WTC11 (cell line): ENCODE results near the gene CSAG2. TPM values are rescaled to one million over a fixed set of nuclear protein-coding genes. Genes with fewer than 3 reads are reported as not detected.
"Not testable (repeated sequence)": the region's sequence is repeated elsewhere in the genome, so short reads cannot be mapped to it uniquely, and the experiment has no call there.

ENCODE experiments used
- ATAC-seq: fragments of 200-7000 bp; cut with Tn5 transposase; 2 replicates; pipeline ENCODE4 v1.10.0; 2021; ENCODE audit warnings: mild to moderate bottlenecking, moderate library complexity
- CTCF ChIA-PET: fragments of 300-600 bp; sonication (Branson Sonifier 250); formaldehyde crosslinking; loops from one replicate; lab custom pipeline; 2021; ENCODE audit warnings: antibody characterized with exemption; lab: Charles Lee
- POLR2A ChIA-PET: fragments of 350-600 bp; sonication (Branson Sonifier 250); formaldehyde crosslinking; loops from one replicate; lab custom pipeline; 2021; ENCODE audit warnings: antibody characterized with exemption; lab: Charles Lee
- DNase-seq: peaks from one replicate; pipeline ENCODE4 v3.0.0; 2021; ENCODE audit warnings: low spot score
- H3K27ac Mint-ChIP-seq: 2 replicates; pipeline ENCODE4 v1.8.0; 2021; ENCODE audit warnings: mixed read lengths
- H3K27me3 Mint-ChIP-seq: 2 replicates; pipeline ENCODE4 v1.8.0; 2021; ENCODE audit warnings: low read depth, mild to moderate bottlenecking, moderate library complexity, mixed read lengths
- H3K36me3 Mint-ChIP-seq: 2 replicates; pipeline ENCODE4 v1.8.0; 2021; ENCODE audit warnings: mixed read lengths
- H3K4me1 Mint-ChIP-seq: 2 replicates; pipeline ENCODE4 v1.8.0; 2022; ENCODE audit warnings: mixed read lengths
- H3K4me3 Mint-ChIP-seq: 2 replicates; pipeline ENCODE4 v1.8.0; 2021; ENCODE audit warnings: mild to moderate bottlenecking, moderate library complexity, mixed read lengths
- H3K9me3 Mint-ChIP-seq: 2 replicates; pipeline ENCODE4 v1.8.0; 2021; ENCODE audit warnings: mixed read lengths
- ATF1 ChIP-seq: sonication (generic); formaldehyde crosslinking; IDR thresholded peaks from 2 replicates; pipeline ENCODE4 v1.8.1; 2023; ENCODE audit warnings: mild to moderate bottlenecking, moderate library complexity, missing genetic modification reagents
- ESRRA ChIP-seq: sonication (generic); formaldehyde crosslinking; IDR thresholded peaks from 2 replicates; pipeline ENCODE4 v1.8.1; 2022; ENCODE audit warnings: mild to moderate bottlenecking, missing genetic modification reagents, borderline replicate concordance
- MYBL2 ChIP-seq: sonication (generic); formaldehyde crosslinking; IDR thresholded peaks from 2 replicates; pipeline ENCODE4 v1.8.1; 2023; ENCODE audit warnings: mild to moderate bottlenecking, moderate library complexity, missing genetic modification reagents
- NFYB ChIP-seq: sonication (generic); formaldehyde crosslinking; conservative IDR thresholded peaks from 2 replicates; pipeline ENCODE4 v1.8.0; 2022; ENCODE audit warnings: low read depth, missing genetic modification reagents
- NR2C2 ChIP-seq: sonication (generic); formaldehyde crosslinking; IDR thresholded peaks from 2 replicates; pipeline ENCODE4 v1.8.0; 2022; ENCODE audit warnings: mild to moderate bottlenecking, missing genetic modification reagents
- RELA ChIP-seq: sonication (generic); formaldehyde crosslinking; IDR thresholded peaks from 2 replicates; pipeline ENCODE4 v1.8.1; 2022; ENCODE audit warnings: missing genetic modification reagents, mild to moderate bottlenecking, borderline replicate concordance
- RORB ChIP-seq: fragments of 250-450 bp; sonication (Bioruptor Pico); IDR thresholded peaks from 2 replicates; pipeline ENCODE4 v1.9.0; 2021; ENCODE audit warnings: mild to moderate bottlenecking
- SMAD3 ChIP-seq: sonication (generic); formaldehyde crosslinking; IDR thresholded peaks from 2 replicates; pipeline ENCODE4 v1.8.0; 2022; ENCODE audit warnings: missing genetic modification reagents, mild to moderate bottlenecking, borderline replicate concordance
- SP1 ChIP-seq: sonication (generic); formaldehyde crosslinking; conservative IDR thresholded peaks from 2 replicates; pipeline ENCODE4 v1.8.1; 2022; ENCODE audit warnings: missing genetic modification reagents
- ZNF232 ChIP-seq: sonication (generic); formaldehyde crosslinking; IDR thresholded peaks from 2 replicates; pipeline ENCODE4 v1.8.0; 2022; ENCODE audit warnings: mild to moderate bottlenecking, missing genetic modification reagents
- ZNF671 ChIP-seq: fragments of 250-450 bp; sonication (Bioruptor Pico); IDR thresholded peaks from 2 replicates; pipeline ENCODE4 v1.8.0; 2021; ENCODE audit warnings: mild to moderate bottlenecking
- total RNA-seq: library from RNA; stranded (reverse); gene quantifications from 3 replicates; pipeline ENCODE4 v1.2.3, GENCODE V29; 2021
- TF ChIP-seq, protein P1 (sequence below): sonication (generic); formaldehyde crosslinking; IDR thresholded peaks from 2 replicates; pipeline ENCODE4 v1.8.1; 2023; ENCODE audit warnings: mild to moderate bottlenecking, missing genetic modification reagents, borderline replicate concordance
- TF ChIP-seq, protein P2 (sequence below): sonication (generic); formaldehyde crosslinking; IDR thresholded peaks from 2 replicates; pipeline ENCODE4 v1.8.0; 2022; ENCODE audit warnings: missing genetic modification reagents
- TF ChIP-seq, protein P3 (sequence below): sonication (generic); formaldehyde crosslinking; IDR thresholded peaks from 2 replicates; pipeline ENCODE4 v1.8.1; 2023; ENCODE audit warnings: mild to moderate bottlenecking, moderate library complexity, missing genetic modification reagents
- TF ChIP-seq, protein P4 (sequence below): sonication (generic); formaldehyde crosslinking; IDR thresholded peaks from 2 replicates; pipeline ENCODE4 v1.8.1; 2022; ENCODE audit warnings: mild to moderate bottlenecking, moderate library complexity, missing genetic modification reagents
- TF ChIP-seq, protein P5 (sequence below): sonication (generic); formaldehyde crosslinking; IDR thresholded peaks from 2 replicates; pipeline ENCODE4 v1.8.1; 2022; ENCODE audit warnings: missing genetic modification reagents, borderline replicate concordance

CSAG2 gene
- total RNA-seq, 1 experiment from 2014 or later: not detected

DNA sequence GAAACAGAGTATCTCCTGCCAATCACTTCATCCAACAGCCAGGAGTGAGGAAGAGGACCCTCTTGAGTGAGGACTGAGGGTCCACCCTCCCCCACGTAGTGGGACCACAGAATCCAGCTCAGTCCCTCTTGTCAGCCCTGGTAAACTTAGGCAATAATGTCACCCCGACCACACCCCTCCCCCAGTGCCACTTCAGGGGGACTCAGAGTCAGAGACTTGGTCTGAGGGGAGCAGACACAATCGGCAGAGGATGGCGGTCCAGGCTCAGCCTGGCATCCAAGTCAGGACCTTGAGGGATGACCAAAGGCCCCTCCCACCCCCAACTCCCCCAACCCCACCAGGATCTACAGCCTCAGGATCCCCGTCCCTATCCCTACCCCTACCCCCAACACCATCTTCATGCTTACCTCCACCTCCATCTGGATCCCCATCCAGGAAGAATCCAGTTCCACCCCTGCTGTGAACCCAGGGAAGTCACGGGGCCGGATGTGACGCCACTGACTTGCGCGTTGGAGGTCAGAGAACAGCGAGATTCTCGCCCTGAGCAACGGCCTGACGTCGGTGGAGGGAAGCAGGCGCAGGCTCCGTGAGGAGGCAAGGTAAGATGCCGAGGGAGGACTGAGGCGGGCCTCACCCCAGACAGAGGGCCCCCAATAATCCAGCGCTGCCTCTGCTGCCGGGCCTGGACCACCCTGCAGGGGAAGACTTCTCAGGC, 24.3 kb upstream of the CSAG2 start, which contains the start of the genes CSAG1 and MAGEA12:
TSS of gene CSAG1 (minus strand) at position 461 of the 715 bp plus-strand sequence. CDS start 1,261 bp downstream, outside the sequence.
TSS of gene MAGEA12 (plus strand) at position 497 of the 715 bp plus-strand sequence. CDS start 2,405 bp downstream, outside the sequence.
- POLR2A ChIA-PET: no interaction called here
- CTCF ChIA-PET: no interaction called here
- no peak within 1 kb of the TSS for H3K27ac Mint-ChIP-seq
- no peaks in the 10 kb centered on the region for H3K36me3 Mint-ChIP-seq
- H3K4me3 Mint-ChIP-seq: no peak within 1 kb of the TSS
- ATAC-seq (no peak), DNase-seq (no peak)
- peaks cover 14% of the 10 kb centered on the region for H3K27me3 Mint-ChIP-seq
- no peaks in the 10 kb centered on the region for H3K9me3 Mint-ChIP-seq
- no peak for TF ChIP-seq MYBL2 (CRISPR knock-in tag)
- TF ChIP-seq ATF1 (CRISPR knock-in tag): no peak
- TF ChIP-seq RELA: no peak
- TF ChIP-seq, protein P1, sequence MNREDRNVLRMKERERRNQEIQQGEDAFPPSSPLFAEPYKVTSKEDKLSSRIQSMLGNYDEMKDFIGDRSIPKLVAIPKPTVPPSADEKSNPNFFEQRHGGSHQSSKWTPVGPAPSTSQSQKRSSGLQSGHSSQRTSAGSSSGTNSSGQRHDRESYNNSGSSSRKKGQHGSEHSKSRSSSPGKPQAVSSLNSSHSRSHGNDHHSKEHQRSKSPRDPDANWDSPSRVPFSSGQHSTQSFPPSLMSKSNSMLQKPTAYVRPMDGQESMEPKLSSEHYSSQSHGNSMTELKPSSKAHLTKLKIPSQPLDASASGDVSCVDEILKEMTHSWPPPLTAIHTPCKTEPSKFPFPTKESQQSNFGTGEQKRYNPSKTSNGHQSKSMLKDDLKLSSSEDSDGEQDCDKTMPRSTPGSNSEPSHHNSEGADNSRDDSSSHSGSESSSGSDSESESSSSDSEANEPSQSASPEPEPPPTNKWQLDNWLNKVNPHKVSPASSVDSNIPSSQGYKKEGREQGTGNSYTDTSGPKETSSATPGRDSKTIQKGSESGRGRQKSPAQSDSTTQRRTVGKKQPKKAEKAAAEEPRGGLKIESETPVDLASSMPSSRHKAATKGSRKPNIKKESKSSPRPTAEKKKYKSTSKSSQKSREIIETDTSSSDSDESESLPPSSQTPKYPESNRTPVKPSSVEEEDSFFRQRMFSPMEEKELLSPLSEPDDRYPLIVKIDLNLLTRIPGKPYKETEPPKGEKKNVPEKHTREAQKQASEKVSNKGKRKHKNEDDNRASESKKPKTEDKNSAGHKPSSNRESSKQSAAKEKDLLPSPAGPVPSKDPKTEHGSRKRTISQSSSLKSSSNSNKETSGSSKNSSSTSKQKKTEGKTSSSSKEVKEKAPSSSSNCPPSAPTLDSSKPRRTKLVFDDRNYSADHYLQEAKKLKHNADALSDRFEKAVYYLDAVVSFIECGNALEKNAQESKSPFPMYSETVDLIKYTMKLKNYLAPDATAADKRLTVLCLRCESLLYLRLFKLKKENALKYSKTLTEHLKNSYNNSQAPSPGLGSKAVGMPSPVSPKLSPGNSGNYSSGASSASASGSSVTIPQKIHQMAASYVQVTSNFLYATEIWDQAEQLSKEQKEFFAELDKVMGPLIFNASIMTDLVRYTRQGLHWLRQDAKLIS (CRISPR knock-in tag): no peak
- TF ChIP-seq NR2C2 (CRISPR knock-in tag): no peak
- no peak for TF ChIP-seq NFYB (CRISPR knock-in tag)
- TF ChIP-seq, protein P2, sequence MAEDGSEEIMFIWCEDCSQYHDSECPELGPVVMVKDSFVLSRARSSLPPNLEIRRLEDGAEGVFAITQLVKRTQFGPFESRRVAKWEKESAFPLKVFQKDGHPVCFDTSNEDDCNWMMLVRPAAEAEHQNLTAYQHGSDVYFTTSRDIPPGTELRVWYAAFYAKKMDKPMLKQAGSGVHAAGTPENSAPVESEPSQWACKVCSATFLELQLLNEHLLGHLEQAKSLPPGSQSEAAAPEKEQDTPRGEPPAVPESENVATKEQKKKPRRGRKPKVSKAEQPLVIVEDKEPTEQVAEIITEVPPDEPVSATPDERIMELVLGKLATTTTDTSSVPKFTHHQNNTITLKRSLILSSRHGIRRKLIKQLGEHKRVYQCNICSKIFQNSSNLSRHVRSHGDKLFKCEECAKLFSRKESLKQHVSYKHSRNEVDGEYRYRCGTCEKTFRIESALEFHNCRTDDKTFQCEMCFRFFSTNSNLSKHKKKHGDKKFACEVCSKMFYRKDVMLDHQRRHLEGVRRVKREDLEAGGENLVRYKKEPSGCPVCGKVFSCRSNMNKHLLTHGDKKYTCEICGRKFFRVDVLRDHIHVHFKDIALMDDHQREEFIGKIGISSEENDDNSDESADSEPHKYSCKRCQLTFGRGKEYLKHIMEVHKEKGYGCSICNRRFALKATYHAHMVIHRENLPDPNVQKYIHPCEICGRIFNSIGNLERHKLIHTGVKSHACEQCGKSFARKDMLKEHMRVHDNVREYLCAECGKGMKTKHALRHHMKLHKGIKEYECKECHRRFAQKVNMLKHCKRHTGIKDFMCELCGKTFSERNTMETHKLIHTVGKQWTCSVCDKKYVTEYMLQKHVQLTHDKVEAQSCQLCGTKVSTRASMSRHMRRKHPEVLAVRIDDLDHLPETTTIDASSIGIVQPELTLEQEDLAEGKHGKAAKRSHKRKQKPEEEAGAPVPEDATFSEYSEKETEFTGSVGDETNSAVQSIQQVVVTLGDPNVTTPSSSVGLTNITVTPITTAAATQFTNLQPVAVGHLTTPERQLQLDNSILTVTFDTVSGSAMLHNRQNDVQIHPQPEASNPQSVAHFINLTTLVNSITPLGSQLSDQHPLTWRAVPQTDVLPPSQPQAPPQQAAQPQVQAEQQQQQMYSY: no peak
- TF ChIP-seq, protein P3, sequence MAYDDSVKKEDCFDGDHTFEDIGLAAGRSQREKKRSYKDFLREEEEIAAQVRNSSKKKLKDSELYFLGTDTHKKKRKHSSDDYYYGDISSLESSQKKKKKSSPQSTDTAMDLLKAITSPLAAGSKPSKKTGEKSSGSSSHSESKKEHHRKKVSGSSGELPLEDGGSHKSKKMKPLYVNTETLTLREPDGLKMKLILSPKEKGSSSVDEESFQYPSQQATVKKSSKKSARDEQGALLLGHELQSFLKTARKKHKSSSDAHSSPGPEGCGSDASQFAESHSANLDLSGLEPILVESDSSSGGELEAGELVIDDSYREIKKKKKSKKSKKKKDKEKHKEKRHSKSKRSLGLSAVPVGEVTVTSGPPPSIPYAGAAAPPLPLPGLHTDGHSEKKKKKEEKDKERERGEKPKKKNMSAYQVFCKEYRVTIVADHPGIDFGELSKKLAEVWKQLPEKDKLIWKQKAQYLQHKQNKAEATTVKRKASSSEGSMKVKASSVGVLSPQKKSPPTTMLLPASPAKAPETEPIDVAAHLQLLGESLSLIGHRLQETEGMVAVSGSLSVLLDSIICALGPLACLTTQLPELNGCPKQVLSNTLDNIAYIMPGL (CRISPR knock-in tag): no peak
- no peaks in the 10 kb centered on the region for H3K4me1 Mint-ChIP-seq

DNA sequence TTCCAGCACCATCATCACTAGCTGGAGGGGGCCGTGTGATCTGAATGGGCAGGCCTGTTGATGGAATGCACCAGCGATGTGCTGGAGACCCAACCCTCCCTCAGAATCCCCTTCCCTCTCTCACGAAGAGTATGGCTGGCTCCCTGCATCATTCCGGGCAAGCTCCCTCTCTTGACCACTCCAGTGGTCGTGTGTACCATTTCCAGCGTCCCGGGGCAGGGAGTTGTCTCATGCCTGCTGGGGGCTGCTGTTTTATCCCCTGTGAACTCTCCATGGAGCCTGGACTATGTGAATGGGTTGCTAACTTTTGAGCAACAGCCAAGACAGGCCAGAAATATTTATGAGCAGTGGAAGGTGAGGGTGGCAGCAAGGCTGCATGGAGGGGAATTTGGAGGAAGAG, 16.3 kb upstream of the CSAG2 start:
- ChIA-PET CTCF (no interaction called here), POLR2A (no interaction called here)
- Mint-ChIP-seq H3K4me3 (no peak overlapping the region), H3K36me3 (no peaks in the 10 kb centered on the region), H3K9me3 (no peaks in the 10 kb centered on the region), H3K4me1 (no peaks in the 10 kb centered on the region), H3K27me3 (peaks cover 3% of the 10 kb centered on the region), H3K27ac (no peak overlapping the region)
- ATAC-seq (no peak), DNase-seq (no peak)
- TF ChIP-seq RORB (CRISPR knock-in tag) (no peak), SMAD3 (CRISPR knock-in tag) (no peak), NFYB (CRISPR knock-in tag) (no peak), ZNF671 (CRISPR knock-in tag) (no peak), SP1 (CRISPR knock-in tag) (no peak), ESRRA (CRISPR knock-in tag) (no peak), ZNF232 (CRISPR knock-in tag) (no peak)
- TF ChIP-seq, protein P4, sequence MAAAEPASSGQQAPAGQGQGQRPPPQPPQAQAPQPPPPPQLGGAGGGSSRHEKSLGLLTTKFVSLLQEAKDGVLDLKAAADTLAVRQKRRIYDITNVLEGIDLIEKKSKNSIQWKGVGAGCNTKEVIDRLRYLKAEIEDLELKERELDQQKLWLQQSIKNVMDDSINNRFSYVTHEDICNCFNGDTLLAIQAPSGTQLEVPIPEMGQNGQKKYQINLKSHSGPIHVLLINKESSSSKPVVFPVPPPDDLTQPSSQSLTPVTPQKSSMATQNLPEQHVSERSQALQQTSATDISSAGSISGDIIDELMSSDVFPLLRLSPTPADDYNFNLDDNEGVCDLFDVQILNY: no peak
- TF ChIP-seq, protein P5, sequence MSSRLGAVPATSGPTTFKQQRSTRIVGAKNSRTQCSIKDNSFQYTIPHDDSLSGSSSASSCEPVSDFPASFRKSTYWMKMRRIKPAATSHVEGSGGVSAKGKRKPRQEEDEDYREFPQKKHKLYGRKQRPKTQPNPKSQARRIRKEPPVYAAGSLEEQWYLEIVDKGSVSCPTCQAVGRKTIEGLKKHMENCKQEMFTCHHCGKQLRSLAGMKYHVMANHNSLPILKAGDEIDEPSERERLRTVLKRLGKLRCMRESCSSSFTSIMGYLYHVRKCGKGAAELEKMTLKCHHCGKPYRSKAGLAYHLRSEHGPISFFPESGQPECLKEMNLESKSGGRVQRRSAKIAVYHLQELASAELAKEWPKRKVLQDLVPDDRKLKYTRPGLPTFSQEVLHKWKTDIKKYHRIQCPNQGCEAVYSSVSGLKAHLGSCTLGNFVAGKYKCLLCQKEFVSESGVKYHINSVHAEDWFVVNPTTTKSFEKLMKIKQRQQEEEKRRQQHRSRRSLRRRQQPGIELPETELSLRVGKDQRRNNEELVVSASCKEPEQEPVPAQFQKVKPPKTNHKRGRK (CRISPR knock-in tag): no peak

DNA sequence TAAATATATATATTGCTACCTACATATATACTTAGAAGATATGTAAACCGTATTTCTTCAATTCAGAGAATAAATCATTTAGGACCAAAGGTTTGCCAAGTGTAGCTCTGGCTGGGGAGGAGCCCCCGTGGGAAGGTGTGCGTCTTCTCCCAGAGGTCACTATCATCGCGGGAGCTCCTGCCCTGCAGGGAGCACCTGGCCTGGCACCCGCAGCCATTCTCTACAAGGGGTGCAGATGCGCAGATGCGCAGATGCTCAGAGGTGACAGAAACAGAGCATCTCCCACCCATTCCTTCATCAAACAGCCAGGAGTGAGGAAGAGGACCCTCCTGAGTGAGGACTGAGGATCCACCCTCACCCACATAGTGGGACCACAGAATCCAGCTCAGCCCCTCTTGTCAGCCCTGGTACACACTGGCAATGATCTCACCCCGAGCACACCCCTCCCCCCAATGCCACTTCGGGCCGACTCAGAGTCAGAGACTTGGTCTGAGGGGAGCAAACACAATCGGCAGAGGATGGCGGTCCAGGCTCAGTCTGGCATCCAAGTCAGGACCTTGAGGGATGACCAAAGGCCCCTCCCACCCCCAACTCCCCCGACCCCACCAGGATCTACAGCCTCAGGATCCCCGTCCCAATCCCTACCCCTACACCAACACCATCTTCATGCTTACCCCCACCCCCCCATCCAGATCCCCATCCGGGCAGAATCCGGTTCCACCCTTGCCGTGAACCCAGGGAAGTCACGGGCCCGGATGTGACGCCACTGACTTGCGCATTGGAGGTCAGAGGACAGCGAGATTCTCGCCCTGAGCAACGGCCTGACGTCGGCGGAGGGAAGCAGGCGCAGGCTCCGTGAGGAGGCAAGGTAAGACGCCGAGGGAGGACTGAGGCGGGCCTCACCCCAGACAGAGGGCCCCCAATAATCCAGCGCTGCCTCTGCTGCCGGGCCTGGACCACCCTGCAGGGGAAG, 5.0 kb upstream of the CSAG2 start, which contains the start of gene MAGEA2B:
TSS of gene MAGEA2B (plus strand) at position 814 of the 973 bp plus-strand sequence. CDS start 2,479 bp downstream, outside the sequence.
- H3K36me3 Mint-ChIP-seq, DNase-seq, H3K4me1 Mint-ChIP-seq, H3K4me3 Mint-ChIP-seq, POLR2A ChIA-PET, H3K27me3 Mint-ChIP-seq, H3K9me3 Mint-ChIP-seq, H3K27ac Mint-ChIP-seq, CTCF ChIA-PET: not testable (repeated sequence)
- peak; percentile 85 for ATAC-seq
